ENCODE measurements around the gene PRKAG3. TPM values are rescaled to one million over a fixed set of nuclear protein-coding genes. Genes with fewer than 3 reads are reported as not detected.

PRKAG3 gene
- total RNA-seq, 2 experiments from 2014 or later: not detected

DNA sequence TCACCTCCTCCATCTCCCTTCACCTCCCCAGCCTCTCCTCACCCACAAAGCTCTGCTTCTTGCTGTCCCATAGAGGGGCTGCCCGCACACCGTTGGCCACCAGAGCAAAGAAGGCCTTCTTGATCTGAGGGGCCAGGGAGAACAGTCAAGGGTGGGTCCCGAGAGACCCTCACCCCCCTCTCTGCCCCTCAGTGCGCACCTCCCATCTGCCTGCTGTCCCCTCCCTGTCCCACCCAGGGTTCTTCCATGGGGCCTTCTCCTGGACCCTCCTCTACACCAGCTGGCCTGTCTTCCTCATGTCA lies 3.2 kb downstream of the PRKAG3 start:
- Histone ChIP-seq H3K79me2 (ENCODE audit: insufficient read depth, low read depth, low read length) (no peaks in the 10 kb centered on the region), H3K9me3 (ENCODE audit: low read length) (no peaks in the 10 kb centered on the region), H3K9me2 (ENCODE audit: insufficient read depth, low read length) (no peaks in the 10 kb centered on the region), H3K36me3 (ENCODE audit: insufficient read depth, low read length) (no peaks in the 10 kb centered on the region), H4K20me1 (ENCODE audit: insufficient read depth, low read length) (no peaks in the 10 kb centered on the region), H3K4me2 (ENCODE audit: low read length) (no peak overlapping the region), H3K4me1 (ENCODE audit: insufficient read depth, low read length, poor library complexity, severe bottlenecking) (peaks cover 5% of the 10 kb centered on the region), H2AFZ (ENCODE audit: low read length) (no peak overlapping the region), H3K4me3 (ENCODE audit: low read depth, low read length, poor library complexity, severe bottlenecking) (no peak overlapping the region), H3K27ac (ENCODE audit: low read depth, low read length, poor library complexity, severe bottlenecking) (no peak overlapping the region)
- ChIA-PET CTCF (ENCODE audit: unreplicated experiment) (no interaction called here), POLR2A (interaction anchor here (0.6 kb wide), 2 partner anchors 144 to 853 kb away, joined by 3 read pairs; no protein-coding TSS in a partner anchor)
- TF ChIP-seq EZH2phosphoT487 (IDR thresholded peaks at IDR 0.05; ENCODE audit: borderline replicate concordance, low read depth, low read length): no peak
- TF ChIP-seq, protein P1, sequence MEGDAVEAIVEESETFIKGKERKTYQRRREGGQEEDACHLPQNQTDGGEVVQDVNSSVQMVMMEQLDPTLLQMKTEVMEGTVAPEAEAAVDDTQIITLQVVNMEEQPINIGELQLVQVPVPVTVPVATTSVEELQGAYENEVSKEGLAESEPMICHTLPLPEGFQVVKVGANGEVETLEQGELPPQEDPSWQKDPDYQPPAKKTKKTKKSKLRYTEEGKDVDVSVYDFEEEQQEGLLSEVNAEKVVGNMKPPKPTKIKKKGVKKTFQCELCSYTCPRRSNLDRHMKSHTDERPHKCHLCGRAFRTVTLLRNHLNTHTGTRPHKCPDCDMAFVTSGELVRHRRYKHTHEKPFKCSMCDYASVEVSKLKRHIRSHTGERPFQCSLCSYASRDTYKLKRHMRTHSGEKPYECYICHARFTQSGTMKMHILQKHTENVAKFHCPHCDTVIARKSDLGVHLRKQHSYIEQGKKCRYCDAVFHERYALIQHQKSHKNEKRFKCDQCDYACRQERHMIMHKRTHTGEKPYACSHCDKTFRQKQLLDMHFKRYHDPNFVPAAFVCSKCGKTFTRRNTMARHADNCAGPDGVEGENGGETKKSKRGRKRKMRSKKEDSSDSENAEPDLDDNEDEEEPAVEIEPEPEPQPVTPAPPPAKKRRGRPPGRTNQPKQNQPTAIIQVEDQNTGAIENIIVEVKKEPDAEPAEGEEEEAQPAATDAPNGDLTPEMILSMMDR (conservative IDR thresholded peaks at IDR 0.05; ENCODE audit: low read length): no peak
- BruUV-seq (replicated peaks): no TSS peak
- intact Hi-C loops (cut with micrococcal nuclease; ENCODE audit: unreplicated experiment): no loop called here
- no peak for DNase-seq (ENCODE audit: low spot score)

DNA sequence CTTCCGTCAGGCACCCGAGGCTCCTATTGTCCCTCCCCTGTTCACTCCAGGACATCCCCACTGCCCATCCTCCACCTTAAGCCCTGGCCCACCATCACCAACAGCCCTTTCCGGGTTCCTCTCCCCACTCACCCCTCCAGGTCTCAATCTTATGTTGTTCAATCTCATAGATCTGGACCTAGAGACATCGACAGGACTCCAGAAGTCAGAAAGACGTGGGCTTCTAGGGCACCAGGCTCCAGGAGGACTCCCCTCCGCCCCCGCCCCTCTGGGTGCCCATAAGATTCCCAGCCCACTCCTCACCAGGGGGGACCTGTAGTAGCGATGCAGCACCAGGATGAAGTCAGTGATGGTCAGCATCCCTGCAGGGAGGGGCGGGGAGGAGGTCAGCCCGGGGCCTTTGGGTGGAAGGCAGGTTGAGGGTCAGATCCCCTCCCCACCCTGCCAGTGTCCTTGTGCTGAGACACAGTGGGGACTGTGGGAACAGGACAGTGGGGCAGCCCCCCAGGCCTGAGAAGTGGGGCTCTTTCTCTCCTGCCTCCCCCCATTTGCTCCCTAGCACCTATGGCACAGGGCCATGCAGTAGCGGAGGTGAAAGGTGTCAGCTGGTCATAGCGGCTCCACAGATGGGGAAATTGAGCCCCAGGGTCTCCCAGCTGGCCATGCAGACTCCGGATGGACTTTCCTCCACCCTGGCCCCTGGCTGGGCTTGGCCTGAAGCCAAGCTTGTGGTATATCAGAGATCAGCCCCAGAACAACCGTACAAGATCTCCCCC lies 3.7 kb downstream of the PRKAG3 start:
- Histone ChIP-seq H3K79me2 (ENCODE audit: insufficient read depth, low read depth, low read length) (no peaks in the 10 kb centered on the region), H4K20me1 (ENCODE audit: insufficient read depth, low read length) (no peaks in the 10 kb centered on the region), H3K27ac (ENCODE audit: low read depth, low read length, poor library complexity, severe bottlenecking) (no peak overlapping the region), H3K36me3 (ENCODE audit: insufficient read depth, low read length) (no peaks in the 10 kb centered on the region), H3K4me2 (ENCODE audit: low read length) (no peak overlapping the region), H2AFZ (ENCODE audit: low read length) (no peak overlapping the region), H3K4me1 (ENCODE audit: insufficient read depth, low read length, poor library complexity, severe bottlenecking) (peaks cover 5% of the 10 kb centered on the region), H3K9me2 (ENCODE audit: insufficient read depth, low read length) (no peaks in the 10 kb centered on the region), H3K4me3 (ENCODE audit: low read depth, low read length, poor library complexity, severe bottlenecking) (no peak overlapping the region), H3K9me3 (ENCODE audit: low read length) (no peaks in the 10 kb centered on the region)
- no TSS peak for BruUV-seq (replicated peaks)
- CTCF ChIA-PET (ENCODE audit: unreplicated experiment): no interaction called here
- intact Hi-C loops (cut with micrococcal nuclease; ENCODE audit: unreplicated experiment): no loop called here
- no peak for DNase-seq (ENCODE audit: low spot score)
- POLR2A ChIA-PET: no interaction called here
- no peak for TF ChIP-seq EZH2phosphoT487 (IDR thresholded peaks at IDR 0.05; ENCODE audit: borderline replicate concordance, low read depth, low read length)
- TF ChIP-seq, protein P1 (conservative IDR thresholded peaks at IDR 0.05; ENCODE audit: low read length): no peak

DNA sequence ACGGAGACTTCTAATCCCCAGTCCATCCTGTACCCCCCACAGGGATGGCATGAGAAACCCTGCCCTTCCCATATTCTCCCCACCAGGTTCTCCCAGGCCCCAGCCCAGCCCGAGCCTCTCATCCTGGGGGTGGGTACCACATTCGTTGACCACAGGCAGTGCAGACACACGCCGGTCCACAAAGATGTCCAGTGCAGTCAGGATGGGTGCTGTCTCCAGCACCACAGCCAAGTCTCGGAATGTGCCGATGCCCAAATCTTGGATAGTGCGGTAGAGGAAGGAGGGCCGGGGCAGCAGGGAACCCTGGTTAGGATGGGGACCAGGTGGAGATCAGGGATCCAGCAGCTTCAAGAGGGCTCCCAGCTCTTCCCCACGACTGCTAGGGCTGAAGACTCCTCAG lies 4.8 kb downstream of the PRKAG3 start:
- Histone ChIP-seq H3K27ac (ENCODE audit: low read depth, low read length, poor library complexity, severe bottlenecking) (no peak overlapping the region), H3K4me1 (ENCODE audit: insufficient read depth, low read length, poor library complexity, severe bottlenecking) (peaks cover 5% of the 10 kb centered on the region), H2AFZ (ENCODE audit: low read length) (0 out of 2 replicates have a peak overlapping the region, but pooled peaks have one; percentile 3), H3K79me2 (ENCODE audit: insufficient read depth, low read depth, low read length) (no peaks in the 10 kb centered on the region), H3K9me3 (ENCODE audit: low read length) (no peaks in the 10 kb centered on the region), H3K4me2 (ENCODE audit: low read length) (no peak overlapping the region), H3K9me2 (ENCODE audit: insufficient read depth, low read length) (no peaks in the 10 kb centered on the region), H3K4me3 (ENCODE audit: low read depth, low read length, poor library complexity, severe bottlenecking) (no peak overlapping the region), H3K36me3 (ENCODE audit: insufficient read depth, low read length) (no peaks in the 10 kb centered on the region), H4K20me1 (ENCODE audit: insufficient read depth, low read length) (no peaks in the 10 kb centered on the region)
- CTCF ChIA-PET (ENCODE audit: unreplicated experiment): no interaction called here
- DNase-seq (ENCODE audit: low spot score): no peak
- POLR2A ChIA-PET: no interaction called here
- no peak for TF ChIP-seq EZH2phosphoT487 (IDR thresholded peaks at IDR 0.05; ENCODE audit: borderline replicate concordance, low read depth, low read length)
- TF ChIP-seq, protein P1 (conservative IDR thresholded peaks at IDR 0.05; ENCODE audit: low read length): no peak
- intact Hi-C loops (cut with micrococcal nuclease; ENCODE audit: unreplicated experiment): no loop called here
- BruUV-seq (replicated peaks): no TSS peak
